Epithelial cell of esophagus (primary cell): ENCODE data around the gene GIMAP5.

Experiments used
- DNase-seq: peaks from one replicate; pipeline ENCODE4 v3.0.0; 2010; ENCODE audit warnings: low read depth
- H3K4me3 ChIP-seq: 2 replicates; pipeline ENCODE4 v1.5.1; 2011; ENCODE audit warnings: mild to moderate bottlenecking, low read length, control low read depth
- CTCF ChIP-seq: IDR thresholded peaks from 2 replicates; pipeline ENCODE4 v1.5.1; 2011; ENCODE audit warnings: low read depth, mild to moderate bottlenecking, low read length, control low read depth, inconsistent platforms; ENCODE audit not compliant: insufficient read depth; ENCODE audit errors: missing control alignments

The GIMAP5 gene

GRCh38 chr7:150727381-150727780, 9.8 kb upstream of the GIMAP5 start:
- H3K4me3 ChIP-seq = no peak overlapping the region
- TF ChIP-seq CTCF = no peak
- DNase-seq = no peak

GRCh38 chr7:150728011-150728410, 9.2 kb upstream of the GIMAP5 start:
- no peak for TF ChIP-seq CTCF
- DNase-seq = no peak
- no peak overlapping the region for H3K4me3 ChIP-seq

DNA sequence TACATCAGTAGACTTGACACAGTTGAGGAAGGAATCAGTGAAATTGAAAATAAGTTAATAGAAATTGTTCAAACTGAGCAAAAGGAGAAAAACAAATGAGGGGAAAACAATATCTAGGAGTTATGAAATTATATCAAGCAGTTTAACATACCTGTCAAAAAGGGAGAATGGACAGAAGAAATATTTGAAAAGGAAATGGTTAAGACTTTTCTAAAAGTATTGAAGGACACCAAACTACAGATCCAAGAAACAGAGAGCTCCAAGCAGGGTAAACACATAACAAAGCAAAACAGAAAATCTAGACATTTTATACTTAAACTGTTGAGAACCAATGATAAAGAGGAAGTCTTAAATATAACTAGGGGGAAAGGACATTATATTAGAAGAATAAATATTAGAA, 8.6 kb upstream of the GIMAP5 start:
- no peak for TF ChIP-seq CTCF
- DNase-seq = no peak
- no peak overlapping the region for H3K4me3 ChIP-seq

DNA sequence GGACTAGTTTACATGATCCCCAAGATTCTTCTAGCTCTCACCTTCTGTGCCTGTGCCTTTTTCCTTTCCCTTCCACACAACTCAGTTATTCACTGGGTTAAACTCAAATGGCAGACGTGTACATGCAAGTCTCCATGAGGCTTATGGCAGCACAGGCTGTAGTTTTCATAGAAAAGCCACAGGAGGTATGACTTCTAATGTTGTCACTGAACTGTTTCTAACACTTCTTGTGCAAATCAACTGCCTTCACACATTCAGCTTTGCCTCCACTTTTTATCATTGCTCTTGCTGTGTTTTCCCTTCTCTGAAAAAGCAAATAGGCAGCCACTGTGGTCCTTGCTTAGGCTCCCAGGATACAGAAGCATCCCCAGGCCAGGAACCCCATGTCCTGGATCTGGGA, 5.3 kb upstream of the GIMAP5 start:
- H3K4me3 ChIP-seq = no peak overlapping the region
- no peak for TF ChIP-seq CTCF
- no peak for DNase-seq

GRCh38 chr7:150732786-150733481, 4.3 kb upstream of the GIMAP5 start:
- H3K4me3 ChIP-seq = no peak overlapping the region
- no peak for TF ChIP-seq CTCF
- DNase-seq = no peak

- H3K4me3 ChIP-seq = no peak overlapping the region
- DNase-seq = no peak
- TF ChIP-seq CTCF = no peak
Observed at GRCh38 chr7:150733482-150734095, 3.6 kb upstream of the GIMAP5 start.

DNA sequence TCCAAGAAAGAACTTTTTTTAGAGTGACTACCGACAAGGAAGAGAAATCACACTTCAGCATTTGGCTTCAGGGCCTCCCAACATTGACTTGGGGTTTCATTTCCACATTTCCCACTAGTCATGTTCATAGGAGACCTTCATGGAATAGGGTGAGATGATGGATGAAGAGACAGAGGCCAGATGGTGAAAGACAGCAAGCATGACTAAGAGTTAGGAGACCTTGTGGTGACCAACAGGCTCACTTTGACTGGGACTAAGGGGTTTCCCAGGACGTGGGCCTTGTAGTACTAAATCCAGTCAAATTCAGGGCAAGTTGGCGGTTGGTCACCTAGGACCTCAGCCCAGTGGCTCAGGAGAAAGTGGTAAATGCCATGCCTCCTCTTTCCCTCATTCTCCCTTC, 3.0 kb upstream of the GIMAP5 start:
- no peak overlapping the region for H3K4me3 ChIP-seq
- DNase-seq = no peak
- TF ChIP-seq CTCF = no peak
